ENCODE measurements around the gene ZFYVE21.

ZFYVE21 gene

DNA sequence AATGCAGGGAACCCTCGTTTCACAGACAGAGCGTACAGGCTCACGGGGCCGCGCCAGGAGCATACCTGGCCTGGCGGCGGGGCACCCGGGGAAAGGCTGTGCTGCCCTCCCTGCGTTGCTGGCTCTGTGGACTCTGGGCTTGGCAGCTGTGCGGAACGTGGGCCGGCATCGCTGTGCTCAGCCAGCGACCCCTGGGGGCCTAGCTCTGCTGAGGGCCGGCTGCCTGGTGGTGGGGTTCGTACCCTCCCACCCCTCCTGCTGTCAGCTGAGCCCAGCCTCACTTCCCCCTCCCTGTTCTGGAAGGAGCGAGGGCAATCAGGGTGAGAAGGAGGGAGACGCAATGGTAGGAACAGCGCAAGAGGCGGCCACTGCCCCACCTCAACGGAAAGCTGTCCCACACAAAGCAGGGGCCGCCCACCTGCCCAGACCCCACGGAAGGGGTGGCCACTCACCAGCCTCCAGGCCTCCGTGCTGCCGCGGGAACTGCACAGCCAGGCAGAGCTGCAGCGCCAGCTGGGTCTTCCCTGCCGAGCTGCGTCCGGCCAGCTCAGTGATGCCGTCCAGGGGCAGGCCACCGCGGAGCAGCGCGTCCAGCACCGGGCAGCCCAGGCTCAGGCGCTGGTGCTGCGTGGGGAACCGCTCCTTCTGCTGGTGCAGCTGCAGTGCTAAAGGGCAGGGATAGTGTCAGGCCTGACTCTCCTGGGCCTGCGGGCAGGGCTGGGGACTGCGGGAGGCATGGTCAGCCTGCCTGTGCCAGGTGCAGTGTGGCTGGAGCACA lies 8.9 kb upstream of the ZFYVE21 start:
- no peak for DNase-seq

DNA sequence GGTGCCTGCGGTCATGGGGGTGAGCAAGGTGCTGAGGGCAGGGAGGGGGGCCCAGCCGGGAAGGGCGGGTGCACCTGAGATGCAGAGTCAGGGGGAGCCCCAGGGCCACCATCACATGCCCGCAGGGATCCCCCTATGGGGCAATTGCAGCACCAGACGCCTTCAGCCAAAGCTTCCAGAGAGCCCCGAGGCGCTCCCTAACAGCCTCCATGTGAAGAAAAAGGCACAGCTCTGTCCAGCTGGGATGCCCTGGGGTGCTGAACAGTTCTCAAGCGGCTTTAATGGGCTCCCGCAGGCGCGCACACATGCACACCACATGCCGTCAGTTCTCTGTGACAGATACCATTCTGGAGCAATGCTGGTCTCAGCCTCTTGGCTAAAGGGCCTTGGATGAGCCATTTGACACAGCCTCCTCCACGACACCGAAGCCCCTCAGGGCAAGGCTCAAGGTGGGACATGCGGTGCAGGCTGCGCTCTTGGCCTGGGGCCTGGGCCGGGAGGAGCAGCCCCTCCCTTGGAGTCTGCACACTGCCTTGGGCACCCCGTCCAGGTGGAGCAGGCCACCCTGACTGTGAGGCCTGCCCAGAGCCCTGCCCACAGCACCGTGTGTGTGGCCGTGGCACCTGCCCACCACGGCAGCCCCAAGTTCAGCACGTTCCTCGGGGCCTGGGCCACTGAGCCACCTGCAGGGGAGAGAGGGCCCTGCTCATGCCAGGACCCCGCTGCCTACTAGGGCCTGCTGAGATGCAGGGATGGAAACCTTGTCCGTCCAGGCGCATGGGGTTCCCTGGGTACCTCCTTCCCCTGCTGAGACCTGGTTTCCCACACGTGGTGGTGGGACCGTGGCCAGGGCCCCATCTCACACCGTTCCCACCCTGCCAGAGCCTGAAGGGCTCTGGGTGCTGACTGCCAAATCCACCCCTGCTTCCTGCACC lies 8.0 kb upstream of the ZFYVE21 start:
- no peak for DNase-seq

DNA sequence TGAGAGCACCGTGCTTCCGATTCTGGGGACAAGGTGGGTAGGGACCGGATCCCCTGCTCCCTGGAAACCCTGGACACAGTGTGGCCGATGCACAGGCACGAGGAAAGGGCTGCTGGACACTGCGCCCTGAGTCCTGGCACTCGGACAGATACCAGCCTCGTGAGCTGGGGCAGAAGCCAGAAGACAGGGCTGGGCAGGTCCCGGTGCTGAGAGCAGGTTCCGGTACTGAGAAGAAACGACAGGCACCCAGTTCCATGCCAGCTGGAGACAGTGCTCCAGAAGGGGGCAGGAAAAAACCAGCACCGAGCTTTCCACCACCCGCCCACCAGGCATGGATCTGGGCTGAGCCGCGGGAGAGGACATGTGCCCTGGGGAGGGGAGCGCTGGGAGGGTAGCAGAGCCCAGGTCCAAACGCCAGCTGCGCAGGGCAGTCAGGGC lies 6.8 kb upstream of the ZFYVE21 start:
- no peak for DNase-seq

DNA sequence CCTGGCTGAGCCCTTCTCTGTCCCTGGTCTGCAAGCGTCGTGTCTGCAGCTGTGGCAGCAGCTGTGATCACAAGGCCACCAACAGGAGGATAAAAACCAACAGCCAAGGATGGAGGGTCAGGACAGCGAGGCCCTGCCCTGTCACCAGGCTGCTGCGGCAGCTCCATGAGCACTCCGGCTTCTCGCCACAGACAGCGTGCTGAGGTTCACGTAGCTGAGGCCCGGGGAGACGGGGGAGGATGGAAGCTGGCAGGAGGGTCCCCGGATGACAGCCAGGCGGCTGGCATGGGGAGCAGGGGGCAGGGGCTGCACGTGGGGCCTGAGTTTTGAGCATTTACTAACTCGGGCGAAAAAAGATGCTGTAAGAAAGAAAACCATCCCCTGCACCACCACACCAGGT lies 5.8 kb upstream of the ZFYVE21 start:
- no peak for DNase-seq

- no peak for DNase-seq
These were observed 4.7 kb upstream of the ZFYVE21 start for GRCh38 chr14:103710771-103711377.

GRCh38 chr14:103711516-103712431 lies 3.8 kb upstream of the ZFYVE21 start:
- DNase-seq, result no peak

GRCh38 chr14:103712633-103713247 lies 2.9 kb upstream of the ZFYVE21 start:
- no peak for DNase-seq

GRCh38 chr14:103713304-103714062 lies 2.1 kb upstream of the ZFYVE21 start:
- DNase-seq, result no peak

DNA sequence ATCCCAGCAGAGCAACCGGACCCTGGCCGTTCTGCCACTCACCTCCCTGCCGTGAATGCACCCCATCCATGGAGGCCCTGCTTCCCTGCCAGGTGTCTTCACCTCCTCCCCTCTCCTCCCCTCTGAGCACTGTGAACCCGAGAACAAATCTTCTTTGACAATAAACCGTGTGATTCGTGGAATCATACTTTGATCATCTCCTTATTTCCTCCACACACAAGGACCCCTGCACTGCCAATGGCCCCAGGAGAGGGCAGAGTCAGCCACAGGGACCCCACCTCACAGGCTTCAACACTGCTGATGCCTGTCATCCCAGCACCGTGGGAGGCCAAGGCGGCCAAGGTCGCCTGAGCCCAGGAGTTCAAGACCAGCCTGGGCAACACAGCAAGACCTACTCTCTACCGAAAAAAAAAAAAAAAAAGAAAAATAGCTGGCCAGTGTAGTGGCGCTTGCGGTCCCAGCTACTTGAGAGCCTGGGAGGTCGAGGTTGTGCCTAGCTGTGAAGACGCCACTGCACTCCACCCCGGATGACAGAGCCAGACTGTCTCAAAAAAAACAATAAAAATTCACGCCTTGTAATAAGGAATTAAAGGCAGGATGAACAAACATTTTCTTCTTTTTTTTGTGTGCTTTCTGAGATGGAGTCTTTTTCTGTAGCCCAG lies 1.4 kb upstream of the ZFYVE21 start:
- no peak for DNase-seq

DNA sequence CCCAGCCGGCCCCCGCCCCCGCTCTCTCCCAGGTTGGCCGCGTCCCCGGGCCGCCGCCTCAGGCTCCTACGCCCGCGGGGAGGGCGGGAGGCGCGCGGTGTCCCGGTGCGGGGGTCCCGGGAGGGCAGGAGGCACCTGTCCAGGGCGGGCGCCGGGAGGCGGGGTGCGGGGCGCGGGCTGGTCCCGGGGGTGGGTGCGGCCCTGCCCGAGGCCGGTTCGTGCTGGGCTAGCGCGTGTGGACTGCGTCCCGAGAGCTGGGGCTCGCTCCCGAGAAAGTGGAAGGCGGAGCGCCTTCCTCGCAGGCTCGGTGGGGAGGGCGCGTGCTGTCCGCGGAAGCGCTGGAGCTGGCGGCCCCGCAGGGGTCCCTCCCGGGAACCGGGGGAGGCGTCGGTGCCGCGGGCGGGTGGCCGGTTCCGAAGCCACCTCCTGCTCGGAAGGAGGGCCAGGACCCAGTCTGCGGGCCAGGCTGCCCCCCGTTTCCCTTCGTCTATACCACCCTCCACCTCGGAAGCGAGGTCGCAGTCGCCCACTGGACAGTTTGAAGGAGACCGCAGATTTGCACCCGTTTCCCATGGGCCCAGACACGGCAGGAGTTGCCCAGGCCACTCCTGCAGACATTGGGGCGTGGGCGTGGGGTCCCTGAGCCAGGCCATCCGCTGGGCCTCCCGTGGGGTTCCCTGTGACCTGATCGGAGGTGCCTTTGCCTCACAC lies 636 bp downstream of the ZFYVE21 start:
- no peak for DNase-seq

GRCh38 chr14:103716899-103717411 lies 1.3 kb downstream of the ZFYVE21 start:
- no peak for DNase-seq

DNA sequence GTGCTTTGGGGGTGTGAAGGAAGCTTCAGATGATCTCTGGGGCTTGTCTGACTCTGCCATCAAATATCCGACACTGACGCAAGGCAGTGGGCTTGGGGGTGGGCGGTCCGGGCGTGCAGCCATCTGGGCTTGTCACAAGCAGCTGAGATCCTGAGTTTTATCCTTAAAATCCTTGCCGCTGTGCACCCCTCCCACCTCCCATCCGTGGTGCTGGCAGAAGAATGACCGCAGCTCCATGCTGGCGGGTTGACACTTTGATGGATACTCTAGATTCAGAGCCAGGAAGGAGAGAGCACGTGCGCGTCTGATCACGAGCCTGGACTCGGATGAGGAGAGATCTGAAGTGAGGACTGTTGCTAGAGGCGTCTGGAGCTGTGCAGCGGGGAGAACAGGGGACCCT lies 3.0 kb downstream of the ZFYVE21 start:
- DNase-seq, result no peak

DNA sequence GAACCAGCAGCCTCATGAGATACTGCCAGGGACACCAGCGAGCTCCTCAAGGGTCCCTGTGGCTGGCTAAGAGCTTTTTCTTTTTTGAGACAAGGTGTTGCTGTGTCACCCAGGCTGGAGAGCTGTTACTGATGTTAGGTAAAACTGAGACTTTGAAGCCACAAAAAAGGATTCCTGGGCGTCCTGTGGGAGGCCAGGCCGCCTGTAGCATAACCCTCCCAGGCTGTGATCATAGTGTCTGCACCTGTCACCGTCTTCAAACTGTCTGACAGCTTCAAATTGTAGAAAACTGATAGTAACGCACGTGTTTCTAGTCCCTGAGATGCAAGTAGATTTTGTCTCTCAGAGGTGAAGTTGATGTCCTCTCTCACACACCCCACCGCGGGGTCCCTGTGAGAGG lies 4.1 kb downstream of the ZFYVE21 start:
- no peak for DNase-seq

DNA sequence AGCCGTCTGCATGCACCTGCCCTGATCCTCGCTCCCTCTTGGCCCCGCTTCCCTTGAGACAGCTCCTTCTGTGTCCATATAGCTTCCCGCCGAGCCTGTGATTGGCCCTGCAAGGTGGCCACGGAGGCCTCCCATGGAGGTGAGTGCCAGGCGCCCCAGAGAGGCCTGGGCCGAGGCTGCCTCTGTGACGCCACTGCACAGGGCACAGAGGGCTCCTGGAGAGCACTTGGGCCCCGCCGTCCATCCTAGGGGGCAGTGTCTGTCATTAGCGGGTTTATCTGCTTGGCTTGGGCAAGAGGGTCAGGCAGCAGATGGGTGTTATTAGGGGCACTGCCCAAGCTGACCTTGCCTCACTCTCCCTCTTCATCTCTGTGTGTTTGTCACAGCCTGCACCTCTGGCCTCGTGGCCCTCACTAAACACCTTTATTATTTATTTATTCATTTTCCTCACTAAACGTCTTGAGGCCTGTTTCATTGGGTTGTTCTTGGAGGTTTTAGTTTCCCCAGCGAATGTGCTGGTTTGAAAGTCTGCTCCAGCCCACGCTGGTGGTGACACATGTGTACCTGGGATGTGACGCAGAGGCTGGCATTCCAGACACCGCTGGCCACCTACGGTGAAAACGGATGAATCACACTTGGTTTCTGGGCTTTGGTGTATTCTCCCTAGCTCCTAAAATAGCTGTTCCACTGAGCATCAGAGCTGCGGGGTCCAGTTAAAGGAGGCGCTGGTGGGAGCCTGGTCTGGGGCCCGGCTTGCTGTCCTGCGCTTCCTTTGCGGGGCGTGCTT lies 5.9 kb downstream of the ZFYVE21 start:
- DNase-seq, result no peak

DNA sequence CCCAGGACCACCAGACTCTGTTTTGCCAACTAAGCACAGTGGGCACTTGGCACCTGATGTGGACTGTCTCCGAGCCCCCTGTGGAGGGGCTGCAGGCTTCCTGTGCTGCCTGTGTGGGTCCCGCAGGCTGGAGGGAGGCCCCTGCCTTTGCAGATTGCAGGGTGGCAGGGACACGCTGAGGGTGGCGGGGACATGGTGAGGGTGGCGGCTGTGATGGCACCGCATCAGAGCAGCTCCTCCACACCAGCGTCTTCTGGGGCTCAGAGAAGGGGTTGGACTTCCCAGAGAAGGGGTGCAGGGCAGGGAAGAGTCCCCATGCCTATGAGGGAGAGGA lies 8.1 kb downstream of the ZFYVE21 start:
- DNase-seq, result no peak

GRCh38 chr14:103724116-103724515 lies 8.5 kb downstream of the ZFYVE21 start:
- no peak for DNase-seq

GRCh38 chr14:103725001-103725682 lies 9.5 kb downstream of the ZFYVE21 start:
- no peak for DNase-seq

- DNase-seq, result no peak
These were observed 10.3 kb downstream of the ZFYVE21 start for GRCh38 chr14:103725739-103726395.

All from GDM1 (cell line).